CD8-positive, alpha-beta memory T cell (primary cell): ENCODE measurements around the gene COL4A6. TPM values are rescaled to one million over a fixed set of nuclear protein-coding genes. Genes with fewer than 3 reads are reported as not detected.

Experiments used
- CTCF ChIA-PET: fragments of 350-600 bp; sonication (Branson Sonifier 250); formaldehyde crosslinking; loops from one replicate; lab custom pipeline; 2021; ENCODE audit warnings: antibody characterized with exemption; lab: Charles Lee
- POLR2A ChIA-PET: fragments of 350-600 bp; sonication (Branson Sonifier 250); formaldehyde crosslinking; loops from one replicate; lab custom pipeline; 2021; ENCODE audit warnings: antibody characterized with exemption; lab: Charles Lee
- DNase-seq, 5 donors: peaks; one replicate each; pipeline versions ENCODE4 v3.0.0 to v3.0.0-alpha.2; 2020 to 2022; ENCODE audit warnings: mixed read lengths in 1 of 5
- H3K27ac ChIP-seq: one replicate; pipeline ENCODE4 v1.7.0; 2013; ENCODE audit warnings: low read depth, mild to moderate bottlenecking, low read length, moderate library complexity
- H3K27me3 ChIP-seq: 2 replicates; pipeline ENCODE4 v1.7.0; 2013; ENCODE audit warnings: low read length, mild to moderate bottlenecking; ENCODE audit not compliant: insufficient read depth, poor library complexity, severe bottlenecking
- H3K36me3 ChIP-seq: 2 replicates; pipeline ENCODE4 v1.7.0; 2013; ENCODE audit warnings: mild to moderate bottlenecking, low read length, moderate library complexity; ENCODE audit not compliant: insufficient read depth
- H3K4me1 ChIP-seq: 2 replicates; pipeline ENCODE4 v1.7.0; 2013; ENCODE audit warnings: mild to moderate bottlenecking, low read length, moderate library complexity; ENCODE audit not compliant: insufficient read depth
- H3K4me3 ChIP-seq: 2 replicates; pipeline ENCODE4 v1.7.0; 2013; ENCODE audit warnings: mild to moderate bottlenecking, low read length
- H3K9me3 ChIP-seq: 2 replicates; pipeline ENCODE4 v1.7.0; 2013; ENCODE audit warnings: mild to moderate bottlenecking, low read length
- H3K27ac Mint-ChIP-seq, 8 donors: one replicate each; pipeline ENCODE4 v1.8.0; 2020 to 2021; ENCODE audit warnings: mixed read lengths in 8 of 8, mild to moderate bottlenecking in 6 of 8, inconsistent platforms in 3 of 8, moderate library complexity in 3 of 8
- H3K27me3 Mint-ChIP-seq, 2 donors: one replicate each; pipeline ENCODE4 v1.8.0; 2020 to 2021; ENCODE audit warnings: mixed read lengths in 2 of 2, mild to moderate bottlenecking in 1 of 2, moderate library complexity in 1 of 2
- H3K36me3 Mint-ChIP-seq, 3 donors: one replicate each; pipeline ENCODE4 v1.8.0; 2020 to 2021; ENCODE audit warnings: mixed read lengths in 3 of 3, inconsistent platforms in 1 of 3, mild to moderate bottlenecking in 1 of 3
- H3K4me1 Mint-ChIP-seq, 3 donors: one replicate each; pipeline ENCODE4 v1.8.0; 2020 to 2021; ENCODE audit warnings: mixed read lengths in 3 of 3, inconsistent platforms in 1 of 3, mild to moderate bottlenecking in 1 of 3
- H3K4me3 Mint-ChIP-seq, 7 donors: one replicate each; pipeline ENCODE4 v1.8.0; 2020 to 2021; ENCODE audit warnings: mixed read lengths in 7 of 7, mild to moderate bottlenecking in 6 of 7, moderate library complexity in 4 of 7, inconsistent platforms in 2 of 7
- H3K9me3 Mint-ChIP-seq, 5 donors: one replicate each; pipeline ENCODE4 v1.8.0; 2020 to 2022; ENCODE audit warnings: mixed read lengths in 5 of 5, mild to moderate bottlenecking in 3 of 5, moderate library complexity in 2 of 5, inconsistent platforms in 1 of 5
- polyA plus RNA-seq: library from polyadenylated mRNA; unstranded; fragments of 300-500 nt; fragmentation: Illumina TruSeq; gene quantifications from one replicate; pipeline ENCODE4 v1.2.3, GENCODE V29; 2021
- total RNA-seq, 2 experiments: library from RNA; stranded (reverse); gene quantifications; one replicate each; pipeline ENCODE4 v1.2.3, GENCODE V29; 2021

Gene COL4A6
- total and polyA plus RNA-seq, 3 experiments from 2014 or later = not detected

- H3K36me3 Mint-ChIP-seq = no peaks in the 10 kb centered on the region
- no peak for DNase-seq
- H3K27ac ChIP-seq = no peak overlapping the region
- no peak overlapping the region for H3K4me3 ChIP-seq
- no peak overlapping the region for H3K27ac Mint-ChIP-seq
- no peaks in the 10 kb centered on the region for H3K36me3 ChIP-seq
- ChIA-PET POLR2A (no interaction called here), CTCF (no interaction called here)
- peaks cover 0 to 3% of the 10 kb centered on the region in 2 donors for H3K27me3 Mint-ChIP-seq
- H3K9me3 ChIP-seq = no peaks in the 10 kb centered on the region
- H3K27me3 ChIP-seq = no peaks in the 10 kb centered on the region
- H3K4me1 ChIP-seq = no peaks in the 10 kb centered on the region
- H3K9me3 Mint-ChIP-seq = no peaks in the 10 kb centered on the region
- H3K4me1 Mint-ChIP-seq = no peaks in the 10 kb centered on the region
- no peak overlapping the region for H3K4me3 Mint-ChIP-seq
Measured at GRCh38 chrX:108426262-108426661, 12.0 kb downstream of the COL4A6 start.

- Histone ChIP-seq H3K27ac (no peak overlapping the region), H3K9me3 (no peaks in the 10 kb centered on the region), H3K36me3 (no peaks in the 10 kb centered on the region), H3K4me1 (no peaks in the 10 kb centered on the region), H3K27me3 (no peaks in the 10 kb centered on the region), H3K4me3 (no peak overlapping the region)
- POLR2A ChIA-PET = no interaction called here
- CTCF ChIA-PET = no interaction called here
- no peak overlapping the region for H3K27ac Mint-ChIP-seq
- no peaks in the 10 kb centered on the region for H3K4me1 Mint-ChIP-seq
- H3K9me3 Mint-ChIP-seq = no peaks in the 10 kb centered on the region
- no peaks in the 10 kb centered on the region for H3K36me3 Mint-ChIP-seq
- H3K27me3 Mint-ChIP-seq = no peaks in the 10 kb centered on the region
- DNase-seq = no peak
- no peak overlapping the region for H3K4me3 Mint-ChIP-seq
Measured at GRCh38 chrX:108420481-108420880, 17.7 kb downstream of the COL4A6 start.

- Mint-ChIP-seq H3K4me1 (no peaks in the 10 kb centered on the region), H3K27ac (no peak overlapping the region), H3K27me3 (no peaks in the 10 kb centered on the region), H3K4me3 (no peak overlapping the region), H3K9me3 (no peaks in the 10 kb centered on the region), H3K36me3 (no peaks in the 10 kb centered on the region)
- no peaks in the 10 kb centered on the region for H3K36me3 ChIP-seq
- POLR2A ChIA-PET = no interaction called here
- H3K4me3 ChIP-seq = no peak overlapping the region
- CTCF ChIA-PET = no interaction called here
- H3K4me1 ChIP-seq = no peaks in the 10 kb centered on the region
- H3K27ac ChIP-seq = no peak overlapping the region
- no peaks in the 10 kb centered on the region for H3K9me3 ChIP-seq
- no peaks in the 10 kb centered on the region for H3K27me3 ChIP-seq
- no peak for DNase-seq
Measured at GRCh38 chrX:108419401-108419800, 18.8 kb downstream of the COL4A6 start.

- POLR2A ChIA-PET = no interaction called here
- Mint-ChIP-seq H3K36me3 (no peaks in the 10 kb centered on the region), H3K27me3 (no peaks in the 10 kb centered on the region), H3K9me3 (no peaks in the 10 kb centered on the region), H3K27ac (no peak overlapping the region), H3K4me1 (no peaks in the 10 kb centered on the region), H3K4me3 (no peak overlapping the region)
- H3K36me3 ChIP-seq = no peaks in the 10 kb centered on the region
- H3K9me3 ChIP-seq = no peaks in the 10 kb centered on the region
- H3K27ac ChIP-seq = no peak overlapping the region
- H3K4me1 ChIP-seq = no peaks in the 10 kb centered on the region
- CTCF ChIA-PET = no interaction called here
- DNase-seq = no peak
- H3K27me3 ChIP-seq = no peaks in the 10 kb centered on the region
- H3K4me3 ChIP-seq = no peak overlapping the region
Measured at GRCh38 chrX:108417257-108417656, 21.0 kb downstream of the COL4A6 start.

- Histone ChIP-seq H3K27me3 (no peaks in the 10 kb centered on the region), H3K27ac (no peak overlapping the region), H3K36me3 (no peaks in the 10 kb centered on the region), H3K9me3 (no peaks in the 10 kb centered on the region), H3K4me3 (no peak overlapping the region), H3K4me1 (no peaks in the 10 kb centered on the region)
- Mint-ChIP-seq H3K4me3 (no peak overlapping the region), H3K27me3 (no peaks in the 10 kb centered on the region), H3K4me1 (no peaks in the 10 kb centered on the region), H3K36me3 (no peaks in the 10 kb centered on the region), H3K9me3 (no peaks in the 10 kb centered on the region), H3K27ac (no peak overlapping the region)
- ChIA-PET POLR2A (no interaction called here), CTCF (no interaction called here)
- no peak for DNase-seq
Measured at GRCh38 chrX:108415891-108416290, 22.3 kb downstream of the COL4A6 start.

- Mint-ChIP-seq H3K4me1 (no peaks in the 10 kb centered on the region), H3K27ac (no peak overlapping the region), H3K27me3 (no peaks in the 10 kb centered on the region), H3K9me3 (no peaks in the 10 kb centered on the region), H3K36me3 (no peaks in the 10 kb centered on the region), H3K4me3 (no peak overlapping the region)
- DNase-seq = no peak
- H3K27ac ChIP-seq = no peak overlapping the region
- ChIA-PET CTCF (no interaction called here), POLR2A (no interaction called here)
- no peak overlapping the region for H3K4me3 ChIP-seq
- H3K36me3 ChIP-seq = no peaks in the 10 kb centered on the region
- no peaks in the 10 kb centered on the region for H3K27me3 ChIP-seq
- no peaks in the 10 kb centered on the region for H3K4me1 ChIP-seq
- no peaks in the 10 kb centered on the region for H3K9me3 ChIP-seq
Measured at GRCh38 chrX:108415146-108415545, 23.1 kb downstream of the COL4A6 start.

GRCh38 chrX:108412783-108413182 lies 25.4 kb downstream of the COL4A6 start:
- H3K27me3 Mint-ChIP-seq = peaks cover 0 to 4% of the 10 kb centered on the region in 2 donors
- Histone ChIP-seq H3K27ac (no peak overlapping the region), H3K9me3 (no peaks in the 10 kb centered on the region), H3K36me3 (no peaks in the 10 kb centered on the region), H3K4me3 (no peak overlapping the region), H3K27me3 (no peaks in the 10 kb centered on the region), H3K4me1 (no peaks in the 10 kb centered on the region)
- CTCF ChIA-PET = no interaction called here
- DNase-seq = no peak
- H3K27ac Mint-ChIP-seq = no peak overlapping the region
- POLR2A ChIA-PET = no interaction called here
- no peaks in the 10 kb centered on the region for H3K9me3 Mint-ChIP-seq
- no peaks in the 10 kb centered on the region for H3K4me1 Mint-ChIP-seq
- no peaks in the 10 kb centered on the region for H3K36me3 Mint-ChIP-seq
- no peak overlapping the region for H3K4me3 Mint-ChIP-seq

- H3K4me3 ChIP-seq = no peak overlapping the region
- POLR2A ChIA-PET = no interaction called here
- no peaks in the 10 kb centered on the region for H3K4me1 Mint-ChIP-seq
- no peaks in the 10 kb centered on the region for H3K36me3 ChIP-seq
- no peaks in the 10 kb centered on the region for H3K9me3 ChIP-seq
- DNase-seq = no peak
- no peaks in the 10 kb centered on the region for H3K4me1 ChIP-seq
- H3K27me3 ChIP-seq = no peaks in the 10 kb centered on the region
- H3K27me3 Mint-ChIP-seq = no peaks in the 10 kb centered on the region
- no peak overlapping the region for H3K4me3 Mint-ChIP-seq
- no peak overlapping the region for H3K27ac ChIP-seq
- no peaks in the 10 kb centered on the region for H3K9me3 Mint-ChIP-seq
- CTCF ChIA-PET = no interaction called here
- no peak overlapping the region for H3K27ac Mint-ChIP-seq
- no peaks in the 10 kb centered on the region for H3K36me3 Mint-ChIP-seq
Measured at GRCh38 chrX:108399418-108400165, 38.6 kb downstream of the COL4A6 start.
